IMR-90 (cell line): ENCODE measurements around the gene SLC23A2. TPM values are rescaled to one million over a fixed set of nuclear protein-coding genes. Genes with fewer than 3 reads are reported as not detected.

Experiments used
- ATAC-seq: fragments of 200-7000 bp; cut with Tn5 transposase; 2 replicates; pipeline ENCODE4 v1.9.1; 2020; ENCODE audit warnings: low read depth, mild to moderate bottlenecking, moderate library complexity
- BruUV-seq: library from RNA; stranded (reverse); fragments of 400-500 nt; replicated peaks from 2 replicates; lab custom pipeline; 2021; lab: Mats Ljungman, UMichigan
- CTCF ChIA-PET: fragments of 300-600 bp; formaldehyde crosslinking; extraction: SDS; loops from one replicate; lab custom pipeline; 2021; ENCODE audit warnings: antibody characterized with exemption; lab: Yijun Ruan, JAX
- POLR2A ChIA-PET: fragments of 300-600 bp; sonication (Branson Sonifier 250); formaldehyde crosslinking; loops from one replicate; lab custom pipeline; 2022; ENCODE audit warnings: antibody characterized with exemption; ENCODE audit not compliant: unreplicated experiment; lab: Charles Lee
- DNase-seq: peaks from one replicate; pipeline ENCODE4 v3.0.0; 2013
- H2AFZ ChIP-seq: replicated peaks from 2 replicates; pipeline ENCODE3; 2013; ENCODE audit warnings: low read length, mild to moderate bottlenecking; ENCODE audit not compliant: poor library complexity
- H2AK5ac ChIP-seq: 2 replicates; pipeline ENCODE4 v1.6.1; 2013; ENCODE audit warnings: low read depth, low read length, inconsistent platforms
- H2AK9ac ChIP-seq: replicated peaks from 2 replicates; pipeline ENCODE3; 2013; ENCODE audit warnings: mild to moderate bottlenecking, low read depth, low read length, moderate library complexity; ENCODE audit not compliant: poor library complexity
- H2BK120ac ChIP-seq: 2 replicates; pipeline ENCODE4 v1.6.1; 2013; ENCODE audit warnings: low read depth, low read length, inconsistent platforms
- H2BK15ac ChIP-seq: 3 replicates; pipeline ENCODE4 v1.6.1; 2013; ENCODE audit warnings: low read depth, low read length, inconsistent platforms
- H2BK20ac ChIP-seq: 2 replicates; pipeline ENCODE4 v1.6.1; 2013; ENCODE audit warnings: low read depth, mild to moderate bottlenecking, inconsistent platforms, low read length, moderate library complexity
- H2BK5ac ChIP-seq: 2 replicates; pipeline ENCODE4 v1.6.1; 2013; ENCODE audit warnings: mild to moderate bottlenecking, low read depth, low read length, inconsistent platforms; ENCODE audit not compliant: poor library complexity, severe bottlenecking
- H3K14ac ChIP-seq: replicated peaks from 2 replicates; pipeline ENCODE4 v1.6.1; 2013; ENCODE audit warnings: low read depth, low read length, inconsistent platforms
- H3K18ac ChIP-seq: 2 replicates; pipeline ENCODE4 v1.6.1; 2013; ENCODE audit warnings: low read depth, low read length, control low read depth
- H3K23ac ChIP-seq: 2 replicates; pipeline ENCODE4 v1.6.1; 2013; ENCODE audit warnings: low read depth, low read length, inconsistent platforms
- H3K27ac ChIP-seq: 2 replicates; pipeline ENCODE4 v1.5.1; 2013; ENCODE audit warnings: mild to moderate bottlenecking, control low read depth, low read length; ENCODE audit not compliant: insufficient read depth
- H3K27me3 ChIP-seq: 2 replicates; pipeline ENCODE4 v1.6.1; 2013; ENCODE audit warnings: low read length; ENCODE audit not compliant: control insufficient read depth, insufficient read depth
- H3K36me3 ChIP-seq: 2 replicates; pipeline ENCODE4 v1.6.1; 2013; ENCODE audit warnings: low read length, mixed read lengths; ENCODE audit not compliant: control insufficient read depth, insufficient read depth
- H3K4ac ChIP-seq: 2 replicates; pipeline ENCODE4 v1.6.1; 2013; ENCODE audit warnings: low read depth, low read length, inconsistent platforms
- H3K4me1 ChIP-seq: 2 replicates; pipeline ENCODE4 v1.6.1; 2013; ENCODE audit warnings: low read length, mixed read lengths; ENCODE audit not compliant: control insufficient read depth, insufficient read depth
- H3K4me2 ChIP-seq: 2 replicates; pipeline ENCODE4 v1.6.1; 2013; ENCODE audit warnings: low read depth, mild to moderate bottlenecking, control low read depth, low read length, moderate library complexity
- H3K4me3 ChIP-seq: 2 replicates; pipeline ENCODE4 v1.5.1; 2013; ENCODE audit warnings: low read depth, mild to moderate bottlenecking, control low read depth, low read length, moderate library complexity; ENCODE audit not compliant: insufficient read depth
- H3K56ac ChIP-seq: 2 replicates; pipeline ENCODE4 v1.6.1; 2013; ENCODE audit warnings: low read length, inconsistent platforms; ENCODE audit not compliant: insufficient read depth; ENCODE audit errors: extremely low read depth
- H3K79me1 ChIP-seq, 2 experiments: 2 replicates each; pipeline ENCODE4 v1.6.1; 2013; ENCODE audit warnings: low read length in 2 of 2, inconsistent platforms in 1 of 2, low read depth in 1 of 2
- H3K9ac ChIP-seq: 2 replicates; pipeline ENCODE4 v1.6.1; 2013; ENCODE audit warnings: low read depth, low read length, control low read depth
- H3K9me1 ChIP-seq: 2 replicates; pipeline ENCODE4 v1.6.1; 2013; ENCODE audit warnings: low read length, inconsistent platforms; ENCODE audit not compliant: insufficient read depth
- H3K9me3 ChIP-seq: 2 replicates; pipeline ENCODE4 v1.6.1; 2013; ENCODE audit warnings: low read length; ENCODE audit not compliant: control insufficient read depth, insufficient read depth
- H4K20me1 ChIP-seq: 2 replicates; pipeline ENCODE4 v1.6.1; 2013; ENCODE audit warnings: low read length, inconsistent platforms; ENCODE audit not compliant: insufficient read depth
- H4K5ac ChIP-seq: 2 replicates; pipeline ENCODE4 v1.6.1; 2013; ENCODE audit warnings: mild to moderate bottlenecking, low read depth, low read length, control low read depth
- H4K8ac ChIP-seq, 2 experiments: 2 replicates each; pipeline ENCODE4 v1.6.1; 2013; ENCODE audit warnings: low read depth in 2 of 2, low read length in 2 of 2, control low read depth in 1 of 2, inconsistent platforms in 1 of 2
- H4K91ac ChIP-seq: 2 replicates; pipeline ENCODE4 v1.6.1; 2013; ENCODE audit warnings: low read depth, low read length, inconsistent platforms; ENCODE audit not compliant: insufficient read depth
- RCOR1 ChIP-seq: IDR thresholded peaks from 2 replicates; pipeline ENCODE4 v1.6.1; 2012; ENCODE audit warnings: mild to moderate bottlenecking, low read length, improper control_type of control experiment; ENCODE audit not compliant: insufficient replicate concordance
- RFX5 ChIP-seq: IDR thresholded peaks from 2 replicates; pipeline ENCODE4 v1.8.0; 2012; ENCODE audit warnings: low read depth, mild to moderate bottlenecking, low read length, moderate library complexity
- WGBS, 2 experiments: methylation state at CpG; one replicate each; pipeline versions ENCODE4 v1.1.5 to v1.1.7; 2013; ENCODE audit warnings: missing lambda C conversion rate in 2 of 2; ENCODE audit not compliant: insufficient read length in 1 of 2; ENCODE audit errors: extremely low coverage in 2 of 2; 5-methylcytosine and 5-hydroxymethylcytosine counted together
- dilution Hi-C: fragments of 300-500 bp; cut with HindIII; formaldehyde crosslinking; loops from one replicate; pipeline ENCODE4 v1.14.3; 2018; ENCODE audit warnings: low sequenced_read_pairs; ENCODE audit not compliant: unreplicated experiment
- in situ Hi-C: fragments of 300-500 bp; cut with MboI; formaldehyde crosslinking; loops from 3 replicates; pipeline ENCODE4 v1.14.3; 2019; ENCODE audit warnings: low sequenced_read_pairs, inconsistent platforms, mixed read lengths
- intact Hi-C: fragments of 100-400 bp; cut with micrococcal nuclease; formaldehyde crosslinking; loops from 2 replicates; pipeline ENCODE4 v1.10.0; 2022
- polyA plus RNA-seq, 3 experiments: library from polyadenylated mRNA; depleted of rRNA; stranded (reverse); fragments of >200 nt; gene quantifications; 2 replicates each; pipeline ENCODE4 v1.2.3, GENCODE V29; 2012; ENCODE audit warnings: low replicate concordance in 1 of 3
- total RNA-seq: library from RNA; depleted of rRNA; stranded (reverse); fragments of >200 nt; gene quantifications from 2 replicates; pipeline ENCODE4 v1.2.3, GENCODE V29; 2012

Gene SLC23A2
- total and polyA plus RNA-seq, 2 of the 4 experiments (the other 2 are of a cell fraction): 10.2 to 14.4 TPM

DNA sequence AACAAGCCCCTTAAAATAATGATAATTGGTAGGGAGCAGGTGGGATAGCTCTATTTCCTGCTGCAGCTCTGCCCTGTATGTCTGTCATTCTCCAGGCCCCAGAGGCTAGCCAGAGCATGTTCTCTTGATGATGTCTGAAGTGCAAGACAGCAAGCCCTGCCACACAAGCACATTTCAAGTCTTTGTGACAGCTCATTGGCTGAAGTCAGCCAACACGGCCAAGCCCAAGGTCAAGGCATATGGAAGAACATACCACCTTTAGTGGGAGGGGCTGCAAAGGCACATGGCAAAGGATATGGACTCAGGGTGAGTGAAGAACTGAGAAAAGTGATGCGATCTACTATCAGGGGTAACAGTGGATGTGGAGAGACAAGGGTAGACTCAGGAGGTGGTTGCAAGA is 163.6 kb downstream of the SLC23A2 start:
- Histone ChIP-seq H2BK20ac (peak overlapping the region; percentile 18; the same call in 1 of the 2 replicates), H2AK9ac (no peak overlapping the region), H3K4ac (peak overlapping the region; percentile 16; the same call in 1 of the 2 replicates), H2BK5ac (no peak overlapping the region), H3K14ac (no peak overlapping the region; the same call in 1 of the 2 replicates), H3K4me1 (peaks cover 10% of the 10 kb centered on the region; the same call in 1 of the 2 replicates), H2AFZ (no peak overlapping the region), H4K20me1 (no peaks in the 10 kb centered on the region), H3K27ac (no peak overlapping the region), H3K4me3 (no peak overlapping the region), H2BK15ac (no peak overlapping the region), H3K4me2 (no peak overlapping the region), H3K79me1 (no peaks in the 10 kb centered on the region), H4K5ac (peak overlapping the region; percentile 1; the same call in 1 of the 2 replicates), H3K9me1 (peaks cover 12% of the 10 kb centered on the region), H3K9me3 (peaks cover 4% of the 10 kb centered on the region), H3K27me3 (peaks cover 12% of the 10 kb centered on the region), H3K23ac (no peak overlapping the region), H4K91ac (no peak overlapping the region), H3K18ac (peak overlapping the region; percentile 2; the same call in 1 of the 2 replicates), H2AK5ac (no peak overlapping the region; the same call in 1 of the 2 replicates), H2BK120ac (peak overlapping the region; percentile 10; the same call in 1 of the 2 replicates), H4K8ac (no peak overlapping the region), H3K9ac (no peak overlapping the region), H3K56ac (no peak overlapping the region), H3K36me3 (no peaks in the 10 kb centered on the region)
- no peak for TF ChIP-seq RCOR1
- TF ChIP-seq RFX5: no peak
- no TSS peak for BruUV-seq
- ATAC-seq (no peak), DNase-seq (no peak)
- in situ Hi-C loops: no loop called here
- CTCF ChIA-PET: no interaction called here
- POLR2A ChIA-PET: no interaction called here
- dilution Hi-C loops: no loop called here
- intact Hi-C loops: no loop called here
- WGBS, 2 experiments: 63% methylated on average over 2 of the region's 2 CpGs; no CpG with 5 or more reads in 1 of the 2 experiments
